Ishikawa (cell line): ENCODE data around the gene HTRA1.

Source experiments
- EP300 ChIP-seq: IDR thresholded peaks from 2 replicates; pipeline ENCODE4 v1.6.1; 2012; ENCODE audit warnings: borderline replicate concordance
- TF ChIP-seq, protein P1 (sequence below): IDR thresholded peaks from 2 replicates; pipeline ENCODE4 v1.6.1; 2012; ENCODE audit warnings: low read depth, mild to moderate bottlenecking

DNA sequence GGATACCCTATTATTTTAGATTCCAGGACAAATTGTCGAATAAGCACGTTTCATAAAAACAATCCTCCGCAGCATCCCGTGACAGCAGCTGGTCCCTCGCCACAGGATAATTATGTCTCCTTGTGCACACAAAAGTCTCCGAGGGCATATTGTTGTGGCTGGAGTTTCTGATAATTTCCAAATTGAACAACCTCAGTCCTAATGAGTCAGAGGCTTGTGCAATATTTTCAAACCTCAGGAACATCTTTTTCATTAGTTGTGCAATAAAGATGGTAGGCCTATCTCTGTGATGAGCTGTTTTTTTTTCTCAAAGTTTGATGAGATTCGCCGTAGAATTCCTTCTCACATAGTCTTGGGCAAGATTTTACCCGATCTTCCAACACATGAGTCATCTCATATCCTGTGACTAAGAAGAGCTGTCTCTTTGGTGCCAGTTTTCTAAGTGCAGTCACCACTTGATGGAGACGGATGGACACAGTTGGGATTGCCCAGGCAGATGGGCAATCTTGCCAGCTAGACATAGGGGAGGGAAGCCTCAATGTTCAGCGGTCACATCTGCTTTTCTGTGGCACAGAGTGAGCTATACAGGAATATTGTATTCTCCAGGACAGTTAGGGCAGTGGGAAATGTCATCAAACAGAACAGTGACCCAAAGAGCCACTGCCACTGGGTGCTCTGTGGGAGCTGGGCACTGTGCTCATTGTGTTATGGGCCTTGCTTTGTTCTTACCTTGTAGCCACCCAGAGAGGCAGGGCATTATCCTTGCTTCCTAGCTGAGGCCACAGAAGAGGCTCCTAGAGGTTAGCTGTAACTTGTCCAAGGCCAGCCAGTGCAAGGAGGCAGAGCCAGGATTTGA is 7.8 kb downstream of the HTRA1 start:
- no peak for TF ChIP-seq EP300
- TF ChIP-seq, protein P1, sequence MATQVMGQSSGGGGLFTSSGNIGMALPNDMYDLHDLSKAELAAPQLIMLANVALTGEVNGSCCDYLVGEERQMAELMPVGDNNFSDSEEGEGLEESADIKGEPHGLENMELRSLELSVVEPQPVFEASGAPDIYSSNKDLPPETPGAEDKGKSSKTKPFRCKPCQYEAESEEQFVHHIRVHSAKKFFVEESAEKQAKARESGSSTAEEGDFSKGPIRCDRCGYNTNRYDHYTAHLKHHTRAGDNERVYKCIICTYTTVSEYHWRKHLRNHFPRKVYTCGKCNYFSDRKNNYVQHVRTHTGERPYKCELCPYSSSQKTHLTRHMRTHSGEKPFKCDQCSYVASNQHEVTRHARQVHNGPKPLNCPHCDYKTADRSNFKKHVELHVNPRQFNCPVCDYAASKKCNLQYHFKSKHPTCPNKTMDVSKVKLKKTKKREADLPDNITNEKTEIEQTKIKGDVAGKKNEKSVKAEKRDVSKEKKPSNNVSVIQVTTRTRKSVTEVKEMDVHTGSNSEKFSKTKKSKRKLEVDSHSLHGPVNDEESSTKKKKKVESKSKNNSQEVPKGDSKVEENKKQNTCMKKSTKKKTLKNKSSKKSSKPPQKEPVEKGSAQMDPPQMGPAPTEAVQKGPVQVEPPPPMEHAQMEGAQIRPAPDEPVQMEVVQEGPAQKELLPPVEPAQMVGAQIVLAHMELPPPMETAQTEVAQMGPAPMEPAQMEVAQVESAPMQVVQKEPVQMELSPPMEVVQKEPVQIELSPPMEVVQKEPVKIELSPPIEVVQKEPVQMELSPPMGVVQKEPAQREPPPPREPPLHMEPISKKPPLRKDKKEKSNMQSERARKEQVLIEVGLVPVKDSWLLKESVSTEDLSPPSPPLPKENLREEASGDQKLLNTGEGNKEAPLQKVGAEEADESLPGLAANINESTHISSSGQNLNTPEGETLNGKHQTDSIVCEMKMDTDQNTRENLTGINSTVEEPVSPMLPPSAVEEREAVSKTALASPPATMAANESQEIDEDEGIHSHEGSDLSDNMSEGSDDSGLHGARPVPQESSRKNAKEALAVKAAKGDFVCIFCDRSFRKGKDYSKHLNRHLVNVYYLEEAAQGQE, result no peak
